Measurements from ENCODE around the gene EPS8. TPM values are rescaled to one million over a fixed set of nuclear protein-coding genes. Genes with fewer than 3 reads are reported as not detected.

The EPS8 gene
- total RNA-seq, 4 donors from 2014 or later, result 26.1 to 43.2 (median 32.3) TPM

DNA sequence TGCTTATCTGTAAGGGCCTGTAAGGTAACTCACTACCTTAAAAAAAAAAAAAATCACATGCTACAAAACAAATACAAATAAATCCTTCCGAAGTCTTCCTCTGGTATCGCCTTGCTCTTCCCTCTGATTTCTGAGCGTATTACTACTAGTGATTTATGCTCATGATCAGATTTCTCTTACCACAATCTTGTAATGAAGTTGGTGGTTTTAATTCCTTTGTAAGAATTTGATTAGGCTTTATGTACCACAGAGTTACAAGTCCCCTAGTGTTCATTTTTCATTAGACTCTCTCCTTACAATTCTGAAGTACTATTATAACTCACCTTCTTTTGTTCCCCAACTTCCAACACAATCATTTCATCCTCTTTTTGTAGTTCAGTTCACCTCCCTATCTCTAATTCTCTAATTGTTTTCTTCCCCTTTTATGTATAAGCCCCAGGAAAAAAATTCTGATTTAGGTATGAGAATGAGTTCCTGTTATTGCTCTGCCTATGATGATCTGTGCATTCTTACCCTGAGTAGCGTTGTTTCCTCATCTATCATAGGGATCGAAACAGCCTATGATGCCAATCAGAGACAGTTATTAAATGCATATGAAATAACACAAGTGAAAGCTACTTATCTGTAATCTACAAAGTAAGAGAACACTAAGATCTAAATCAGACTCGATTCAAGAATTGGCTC is 81.5 kb downstream of the EPS8 start:
- no peak overlapping the region for H3K4me3 ChIP-seq (ENCODE audit: low read depth, poor library complexity, severe bottlenecking)
- TF ChIP-seq POLR2A (IDR thresholded peaks at IDR 0.05), result no peak
- TF ChIP-seq, protein P1, sequence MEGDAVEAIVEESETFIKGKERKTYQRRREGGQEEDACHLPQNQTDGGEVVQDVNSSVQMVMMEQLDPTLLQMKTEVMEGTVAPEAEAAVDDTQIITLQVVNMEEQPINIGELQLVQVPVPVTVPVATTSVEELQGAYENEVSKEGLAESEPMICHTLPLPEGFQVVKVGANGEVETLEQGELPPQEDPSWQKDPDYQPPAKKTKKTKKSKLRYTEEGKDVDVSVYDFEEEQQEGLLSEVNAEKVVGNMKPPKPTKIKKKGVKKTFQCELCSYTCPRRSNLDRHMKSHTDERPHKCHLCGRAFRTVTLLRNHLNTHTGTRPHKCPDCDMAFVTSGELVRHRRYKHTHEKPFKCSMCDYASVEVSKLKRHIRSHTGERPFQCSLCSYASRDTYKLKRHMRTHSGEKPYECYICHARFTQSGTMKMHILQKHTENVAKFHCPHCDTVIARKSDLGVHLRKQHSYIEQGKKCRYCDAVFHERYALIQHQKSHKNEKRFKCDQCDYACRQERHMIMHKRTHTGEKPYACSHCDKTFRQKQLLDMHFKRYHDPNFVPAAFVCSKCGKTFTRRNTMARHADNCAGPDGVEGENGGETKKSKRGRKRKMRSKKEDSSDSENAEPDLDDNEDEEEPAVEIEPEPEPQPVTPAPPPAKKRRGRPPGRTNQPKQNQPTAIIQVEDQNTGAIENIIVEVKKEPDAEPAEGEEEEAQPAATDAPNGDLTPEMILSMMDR (IDR thresholded peaks at IDR 0.05), result no peak
- no peak for DNase-seq (ENCODE audit: low spot score in 2 of 2)
- WGBS, 2 donors, result 80 to 85% methylated on average over 6 of the region's 6 CpGs
- intact Hi-C loops (cut with DNase I; ENCODE audit: low total_unique reads), result no loop called here

DNA sequence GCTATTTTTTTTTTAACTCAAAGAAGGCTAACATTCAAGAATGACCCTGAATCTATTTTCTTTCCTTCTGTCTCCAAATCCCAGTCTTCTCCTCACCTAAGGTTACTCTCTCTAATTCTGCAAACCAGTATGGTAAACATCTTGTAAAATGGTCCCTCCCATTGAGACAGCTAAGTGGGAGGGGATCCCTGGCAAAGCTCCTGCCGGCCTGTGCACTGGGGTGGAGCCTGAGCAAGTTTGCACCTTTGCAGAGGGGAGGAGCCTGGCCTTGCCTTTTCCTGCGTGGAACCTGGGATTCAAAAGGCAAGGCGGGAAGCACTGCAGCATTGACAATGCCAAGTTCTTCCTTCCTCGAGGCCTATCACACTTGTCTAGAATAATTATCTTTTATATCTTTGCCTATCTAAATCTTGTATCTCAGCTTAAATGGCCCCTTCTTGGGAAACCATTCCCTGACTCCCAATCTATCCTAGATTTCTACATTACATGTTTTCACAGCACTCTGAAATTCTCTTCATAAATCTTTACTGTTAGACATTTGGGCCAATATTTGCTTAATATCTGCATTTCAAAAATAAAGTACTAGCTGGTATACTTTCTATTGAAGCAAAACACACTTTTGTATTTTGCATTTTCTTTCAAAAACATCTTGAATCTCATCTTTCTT is 83.0 kb downstream of the EPS8 start:
- no peak overlapping the region for H3K4me3 ChIP-seq (ENCODE audit: low read depth, poor library complexity, severe bottlenecking)
- intact Hi-C loops (cut with DNase I; ENCODE audit: low total_unique reads), result no loop called here
- 56 to 61% methylated on average over 4 of the region's 4 CpGs for WGBS, 2 donors
- no peak for TF ChIP-seq POLR2A (IDR thresholded peaks at IDR 0.05)
- TF ChIP-seq, protein P1 (IDR thresholded peaks at IDR 0.05), result no peak
- no peak for DNase-seq (ENCODE audit: low spot score in 2 of 2)

DNA sequence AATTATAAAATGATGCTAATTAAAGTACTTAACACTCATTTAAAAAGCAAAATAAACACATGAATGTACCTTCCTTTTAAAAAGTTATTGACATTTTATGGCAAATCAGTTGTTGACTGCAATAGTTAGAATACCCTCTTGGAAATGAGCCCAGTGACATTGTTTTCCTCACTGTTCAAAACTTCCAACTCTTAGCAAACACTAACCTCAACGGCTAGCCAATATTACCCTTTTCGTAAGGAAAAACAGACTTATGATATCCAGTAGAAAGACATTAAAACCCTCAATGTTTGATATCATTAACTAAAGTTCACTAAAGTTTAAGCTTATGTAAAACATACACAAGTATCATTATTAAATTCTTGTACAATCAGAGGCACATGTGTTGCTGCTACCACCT is 83.6 kb downstream of the EPS8 start:
- intact Hi-C loops (cut with DNase I; ENCODE audit: low total_unique reads), result no loop called here
- DNase-seq (ENCODE audit: low spot score in 2 of 2), result no peak
- TF ChIP-seq, protein P1 (IDR thresholded peaks at IDR 0.05), result no peak
- TF ChIP-seq POLR2A (IDR thresholded peaks at IDR 0.05), result no peak
- 66 to 77% methylated on average over 2 of the region's 2 CpGs for WGBS, 2 donors
- H3K4me3 ChIP-seq (ENCODE audit: low read depth, poor library complexity, severe bottlenecking), result no peak overlapping the region

DNA sequence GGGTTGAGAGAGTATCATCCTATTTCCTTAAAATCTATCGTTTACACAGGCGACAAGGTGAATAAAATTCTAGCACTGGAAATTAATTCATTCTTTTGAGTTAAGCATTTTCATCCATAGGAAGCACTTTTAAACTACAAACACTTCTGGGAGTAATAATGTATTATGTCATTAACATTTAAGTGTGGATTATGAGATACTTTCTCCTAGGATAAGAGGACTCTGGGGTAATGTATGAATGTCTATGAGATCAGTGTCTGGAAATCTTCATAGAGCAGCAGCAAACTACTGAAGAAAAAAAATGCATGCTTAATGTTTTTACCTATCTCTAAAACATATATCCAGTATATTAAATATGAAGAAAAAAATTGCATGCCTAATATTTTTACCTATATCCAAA is 86.9 kb downstream of the EPS8 start:
- no peak for TF ChIP-seq POLR2A (IDR thresholded peaks at IDR 0.05)
- TF ChIP-seq, protein P1 (IDR thresholded peaks at IDR 0.05), result no peak
- no peak for DNase-seq (ENCODE audit: low spot score in 2 of 2)
- H3K4me3 ChIP-seq (ENCODE audit: low read depth, poor library complexity, severe bottlenecking), result no peak overlapping the region
- intact Hi-C loops (cut with DNase I; ENCODE audit: low total_unique reads), result no loop called here
- WGBS, 2 donors, result 64 to 67% methylated on average over 2 of the region's 2 CpGs

DNA sequence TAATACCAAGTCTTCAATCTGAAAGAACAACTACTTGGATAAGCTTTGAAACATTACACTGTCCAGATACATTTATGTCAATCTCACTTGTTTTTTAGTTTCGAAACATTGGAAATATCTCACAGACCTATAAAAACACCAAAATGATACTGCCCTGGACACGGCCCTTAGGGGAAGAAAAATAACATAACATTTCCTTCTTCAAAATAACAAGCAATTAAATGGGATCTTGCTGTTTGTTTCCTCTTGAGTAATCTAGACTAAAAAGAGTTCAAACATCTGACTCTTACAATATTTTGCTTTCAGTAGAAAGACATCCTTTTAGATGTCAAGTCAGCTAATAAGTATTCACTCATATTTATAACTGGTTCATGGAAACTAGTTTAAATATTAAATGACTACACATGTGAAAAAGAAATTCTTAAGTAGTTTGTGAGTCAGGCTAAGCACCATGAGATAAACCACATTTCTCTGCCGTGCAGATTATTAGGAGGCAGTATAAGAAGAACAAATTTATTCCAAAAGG is 87.5 kb downstream of the EPS8 start:
- intact Hi-C loops (cut with DNase I; ENCODE audit: low total_unique reads), result no loop called here
- no peak for TF ChIP-seq POLR2A (IDR thresholded peaks at IDR 0.05)
- TF ChIP-seq, protein P1 (IDR thresholded peaks at IDR 0.05), result no peak
- WGBS, 2 donors, result 37 to 48% methylated on average over 3 of the region's 3 CpGs
- no peak overlapping the region for H3K4me3 ChIP-seq (ENCODE audit: low read depth, poor library complexity, severe bottlenecking)
- DNase-seq (ENCODE audit: low spot score in 2 of 2), result no peak

Data from lower leg skin (tissue), 4 donors.